Measurements from ENCODE around the gene PTPN14. TPM values are rescaled to one million over a fixed set of nuclear protein-coding genes. Genes with fewer than 3 reads are reported as not detected.

The PTPN14 gene
- polyA plus RNA-seq, 1 donor from 2014 or later = 0.07 TPM

GRCh38 chr1:214338212-214338611 lies 213.2 kb downstream of the PTPN14 start:
- Histone ChIP-seq H3K27ac (ENCODE audit: low read length) (no peak overlapping the region), H3K36me3 (ENCODE audit: insufficient read depth, low read length) (no peaks in the 10 kb centered on the region), H2AFZ (ENCODE audit: low read depth, low read length) (no peak overlapping the region), H4K20me1 (ENCODE audit: insufficient read depth) (no peaks in the 10 kb centered on the region), H3K27me3 (ENCODE audit: insufficient read depth, low read depth, low read length) (no peaks in the 10 kb centered on the region), H3K4me2 (ENCODE audit: low read length) (no peak overlapping the region), H3K9me3 (ENCODE audit: low read length) (no peaks in the 10 kb centered on the region), H3K79me2 (replicated peaks; ENCODE audit: insufficient read depth, low read length) (no peaks in the 10 kb centered on the region), H3F3A (ENCODE audit: insufficient read depth, low read length, poor library complexity, severe bottlenecking) (no peaks in the 10 kb centered on the region), H3K4me3 (ENCODE audit: low read length) (no peak overlapping the region), H3K9ac (ENCODE audit: low read length) (no peak overlapping the region), H3K9me2 (ENCODE audit: insufficient read depth, low read length) (no peaks in the 10 kb centered on the region)
- TF ChIP-seq EZH2 (IDR thresholded peaks at IDR 0.05; ENCODE audit: borderline replicate concordance, insufficient read depth, low read length, poor library complexity, severe bottlenecking) (no peak), POLR2AphosphoS5 (IDR thresholded peaks at IDR 0.05) (no peak), MXI1 (conservative IDR thresholded peaks at IDR 0.05; ENCODE audit: poor library complexity, severe bottlenecking) (no peak), RAD21 (conservative IDR thresholded peaks at IDR 0.05) (no peak), EP300 (conservative IDR thresholded peaks at IDR 0.05; ENCODE audit: poor library complexity, severe bottlenecking) (no peak), REST (IDR thresholded peaks at IDR 0.05; ENCODE audit: borderline replicate concordance) (no peak), SMC3 (conservative IDR thresholded peaks at IDR 0.05; ENCODE audit: poor library complexity) (no peak), CTCF (IDR thresholded peaks at IDR 0.05; ENCODE audit: poor library complexity, severe bottlenecking) (no peak), TAF1 (IDR thresholded peaks at IDR 0.05; ENCODE audit: low read depth) (no peak)

DNA sequence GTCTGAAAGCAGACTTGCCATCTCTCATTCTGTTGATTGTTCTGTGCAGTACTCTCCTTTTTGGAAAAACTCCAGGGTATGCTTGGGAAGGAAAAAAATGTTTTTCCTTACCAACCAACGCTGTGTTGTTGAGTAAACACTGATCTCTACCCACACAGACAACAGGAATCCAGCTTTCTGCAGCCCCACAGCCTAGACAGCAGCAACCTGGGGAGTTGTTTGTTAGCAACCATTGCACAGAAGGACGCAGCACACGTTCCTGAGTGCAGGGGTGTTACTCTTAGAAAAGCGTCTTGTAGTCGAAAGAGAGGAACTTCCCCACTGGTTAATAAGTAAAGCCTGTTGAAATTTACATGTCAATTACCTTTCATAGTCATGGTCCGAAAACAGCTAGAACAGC lies 213.9 kb downstream of the PTPN14 start:
- no peak overlapping the region for H3K27ac ChIP-seq (ENCODE audit: low read length)
- no peak for TF ChIP-seq TAF1 (IDR thresholded peaks at IDR 0.05; ENCODE audit: low read depth)
- TF ChIP-seq EP300 (conservative IDR thresholded peaks at IDR 0.05; ENCODE audit: poor library complexity, severe bottlenecking) = no peak
- TF ChIP-seq EZH2 (IDR thresholded peaks at IDR 0.05; ENCODE audit: borderline replicate concordance, insufficient read depth, low read length, poor library complexity, severe bottlenecking) = no peak
- no peak for TF ChIP-seq REST (IDR thresholded peaks at IDR 0.05; ENCODE audit: borderline replicate concordance)
- TF ChIP-seq POLR2AphosphoS5 (IDR thresholded peaks at IDR 0.05) = no peak
- TF ChIP-seq RAD21 (conservative IDR thresholded peaks at IDR 0.05) = no peak
- TF ChIP-seq MXI1 (conservative IDR thresholded peaks at IDR 0.05; ENCODE audit: poor library complexity, severe bottlenecking) = no peak
- no peak for TF ChIP-seq SMC3 (conservative IDR thresholded peaks at IDR 0.05; ENCODE audit: poor library complexity)
- no peak for TF ChIP-seq CTCF (IDR thresholded peaks at IDR 0.05; ENCODE audit: poor library complexity, severe bottlenecking)
- H4K20me1 ChIP-seq (ENCODE audit: insufficient read depth) = no peaks in the 10 kb centered on the region
- no peak overlapping the region for H3K4me3 ChIP-seq (ENCODE audit: low read length)
- H3K4me2 ChIP-seq (ENCODE audit: low read length) = no peak overlapping the region
- H2AFZ ChIP-seq (ENCODE audit: low read depth, low read length) = no peak overlapping the region
- no peaks in the 10 kb centered on the region for H3K9me3 ChIP-seq (ENCODE audit: low read length)
- no peaks in the 10 kb centered on the region for H3K9me2 ChIP-seq (ENCODE audit: insufficient read depth, low read length)
- no peaks in the 10 kb centered on the region for H3F3A ChIP-seq (ENCODE audit: insufficient read depth, low read length, poor library complexity, severe bottlenecking)
- no peak overlapping the region for H3K9ac ChIP-seq (ENCODE audit: low read length)
- H3K79me2 ChIP-seq (replicated peaks; ENCODE audit: insufficient read depth, low read length) = no peaks in the 10 kb centered on the region
- no peaks in the 10 kb centered on the region for H3K27me3 ChIP-seq (ENCODE audit: insufficient read depth, low read depth, low read length)
- H3K36me3 ChIP-seq (ENCODE audit: insufficient read depth, low read length) = no peaks in the 10 kb centered on the region

Measured in neural cell (in vitro differentiated cells).